Measurements from ENCODE around the gene FUT4.

- TF ChIP-seq CTCF (IDR thresholded peaks at IDR 0.05) = no peak
- no peak for TF ChIP-seq POLR2A (IDR thresholded peaks at IDR 0.05)
Measured at GRCh38 chr11:94574193-94574961, 30.7 kb downstream of the FUT4 start.
